Urothelium cell line (cell line): ENCODE measurements around the gene PMVK.

Experiments
- DNase-seq: peaks from one replicate; pipeline ENCODE4 v3.0.0; 2011; ENCODE audit warnings: low spot score, mixed read lengths
- FAIRE-seq: peaks from 2 replicates; lab custom pipeline; 2011; peaks lifted over from hg19 to GRCh38; lab: Jason Lieb, UNC

Gene PMVK

GRCh38 chr1:154967331-154967950 is 30.9 kb upstream of the PMVK start:
- FAIRE-seq, result no peak
- no peak for DNase-seq

- DNase-seq (no peak), FAIRE-seq (no peak)
These were observed 29.6 kb upstream of the PMVK start for GRCh38 chr1:154966111-154966510.

- FAIRE-seq, result no peak
- DNase-seq, result no peak
These were observed 27.8 kb upstream of the PMVK start for GRCh38 chr1:154964359-154964758.

GRCh38 chr1:154963643-154964042 is 27.1 kb upstream of the PMVK start:
- no peak for FAIRE-seq
- no peak for DNase-seq

- no peak for FAIRE-seq
These were observed 26.3 kb upstream of the PMVK start for GRCh38 chr1:154962795-154963330.

GRCh38 chr1:154962156-154962749 is 25.7 kb upstream of the PMVK start:
- no peak for FAIRE-seq
- no peak for DNase-seq

More at GRCh38 chr1:154962795-154963330, 26.3 kb upstream of the PMVK start:
- no peak for DNase-seq

- FAIRE-seq (no peak), DNase-seq (peak; percentile 85)
These were observed 25.0 kb upstream of the PMVK start, which contains the start of gene PYGO2 for GRCh38 chr1:154961207-154962155. TSS of gene PYGO2 (minus strand) at chr1:154961782. CDS start at chr1:154961576, 206 bp downstream.

- FAIRE-seq, result no peak
- DNase-seq, result no peak
These were observed 24.1 kb upstream of the PMVK start for GRCh38 chr1:154960446-154961136.

- FAIRE-seq (no peak), DNase-seq (no peak)
These were observed 22.9 kb upstream of the PMVK start for GRCh38 chr1:154959426-154959780.

- no peak for DNase-seq
- no peak for FAIRE-seq
These were observed 22.3 kb upstream of the PMVK start for GRCh38 chr1:154958681-154959425.

- no peak for DNase-seq
- no peak for FAIRE-seq
These were observed 21.5 kb upstream of the PMVK start for GRCh38 chr1:154958036-154958435.

GRCh38 chr1:154957091-154957657 is 20.7 kb upstream of the PMVK start:
- DNase-seq (no peak), FAIRE-seq (no peak)

- FAIRE-seq, result no peak
- no peak for DNase-seq
These were observed 20.0 kb upstream of the PMVK start for GRCh38 chr1:154956544-154956941.

- no peak for FAIRE-seq
These were observed 19.4 kb upstream of the PMVK start, which contains the start of gene PBXIP1 for GRCh38 chr1:154955718-154956543. TSS of gene PBXIP1 (minus strand) at chr1:154956099. CDS start at chr1:154953721, 2,378 bp downstream.

GRCh38 chr1:154955039-154955717 is 18.7 kb upstream of the PMVK start:
- DNase-seq, result peak; percentile 51
- FAIRE-seq, result no peak

More at GRCh38 chr1:154955718-154956543, 19.4 kb upstream of the PMVK start, which contains the start of gene PBXIP1:
- DNase-seq, result peak; percentile 91

GRCh38 chr1:154954541-154954940 is 18.0 kb upstream of the PMVK start:
- no peak for FAIRE-seq

GRCh38 chr1:154953611-154954038 is 17.1 kb upstream of the PMVK start:
- no peak for DNase-seq
- FAIRE-seq, result no peak

More at GRCh38 chr1:154954541-154954940, 18.0 kb upstream of the PMVK start:
- DNase-seq, result no peak

- DNase-seq (no peak), FAIRE-seq (no peak)
These were observed 16.1 kb upstream of the PMVK start for GRCh38 chr1:154952664-154953063.
